ENCODE data around the gene DENND6B.
"Not testable (repeated sequence)": the region's sequence is repeated elsewhere in the genome, so short reads cannot be mapped to it uniquely, and the experiment has no call there.

DENND6B gene

DNA sequence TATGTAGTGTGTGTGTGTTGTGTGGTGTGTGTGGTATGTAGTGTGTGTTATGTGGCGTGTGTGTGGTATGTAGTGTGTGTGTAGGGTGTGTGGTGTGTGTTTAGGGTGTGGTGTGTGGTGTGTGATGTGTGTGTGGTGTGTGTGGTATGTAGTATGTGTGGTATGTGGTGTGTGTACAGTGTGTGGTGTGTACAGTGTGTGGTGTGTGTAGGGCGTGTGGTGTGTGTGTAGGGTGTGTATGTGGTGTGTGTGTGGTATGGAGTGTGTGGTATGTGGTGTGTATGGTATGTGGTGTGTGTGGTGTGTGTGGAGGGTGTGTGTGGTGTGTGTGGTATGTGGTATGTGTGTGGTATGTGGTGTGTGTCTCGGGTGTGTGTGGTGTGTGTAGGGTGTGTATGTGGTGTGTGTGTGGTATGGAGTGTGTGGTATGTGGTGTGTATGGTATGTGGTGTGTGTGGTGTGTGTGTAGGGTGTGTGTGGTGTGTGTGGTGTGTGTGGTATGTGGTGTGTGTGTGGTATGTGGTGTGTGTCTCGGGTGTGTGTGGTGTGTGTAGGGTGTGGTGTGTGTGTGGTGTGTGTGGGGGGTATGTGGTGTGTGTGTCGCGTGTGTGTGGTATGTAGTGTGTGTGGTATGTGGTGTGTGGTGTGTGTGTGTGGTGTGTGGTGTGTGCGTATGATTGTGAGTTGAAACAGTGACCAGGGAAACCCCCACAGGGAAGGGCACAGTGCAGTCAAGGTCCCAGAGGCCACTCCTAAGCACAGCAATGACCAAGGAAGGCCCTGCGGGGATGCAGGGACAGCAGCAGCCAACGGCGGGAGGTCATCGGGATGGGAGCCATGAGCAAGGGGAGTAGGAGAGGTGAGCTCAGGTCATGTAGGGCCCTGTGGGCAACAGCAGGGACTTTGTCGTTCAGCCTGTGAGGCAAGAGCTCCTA lies 13.4 kb upstream of the DENND6B start:
- H3K4me3 ChIP-seq (ENCODE audit: low read depth, low read length): no peak overlapping the region
- DNase-seq (ENCODE audit: low read depth): peak; percentile 26
- TF ChIP-seq MYC (IDR thresholded peaks at IDR 0.05; ENCODE audit: low read depth, low read length) (no peak), POLR2A (IDR thresholded peaks at IDR 0.05; ENCODE audit: extremely low read depth, insufficient read length) (no peak)
- TF ChIP-seq, protein P1, sequence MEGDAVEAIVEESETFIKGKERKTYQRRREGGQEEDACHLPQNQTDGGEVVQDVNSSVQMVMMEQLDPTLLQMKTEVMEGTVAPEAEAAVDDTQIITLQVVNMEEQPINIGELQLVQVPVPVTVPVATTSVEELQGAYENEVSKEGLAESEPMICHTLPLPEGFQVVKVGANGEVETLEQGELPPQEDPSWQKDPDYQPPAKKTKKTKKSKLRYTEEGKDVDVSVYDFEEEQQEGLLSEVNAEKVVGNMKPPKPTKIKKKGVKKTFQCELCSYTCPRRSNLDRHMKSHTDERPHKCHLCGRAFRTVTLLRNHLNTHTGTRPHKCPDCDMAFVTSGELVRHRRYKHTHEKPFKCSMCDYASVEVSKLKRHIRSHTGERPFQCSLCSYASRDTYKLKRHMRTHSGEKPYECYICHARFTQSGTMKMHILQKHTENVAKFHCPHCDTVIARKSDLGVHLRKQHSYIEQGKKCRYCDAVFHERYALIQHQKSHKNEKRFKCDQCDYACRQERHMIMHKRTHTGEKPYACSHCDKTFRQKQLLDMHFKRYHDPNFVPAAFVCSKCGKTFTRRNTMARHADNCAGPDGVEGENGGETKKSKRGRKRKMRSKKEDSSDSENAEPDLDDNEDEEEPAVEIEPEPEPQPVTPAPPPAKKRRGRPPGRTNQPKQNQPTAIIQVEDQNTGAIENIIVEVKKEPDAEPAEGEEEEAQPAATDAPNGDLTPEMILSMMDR (IDR thresholded peaks at IDR 0.05; ENCODE audit: low read depth, low read length): no peak
- TF ChIP-seq, protein P2, sequence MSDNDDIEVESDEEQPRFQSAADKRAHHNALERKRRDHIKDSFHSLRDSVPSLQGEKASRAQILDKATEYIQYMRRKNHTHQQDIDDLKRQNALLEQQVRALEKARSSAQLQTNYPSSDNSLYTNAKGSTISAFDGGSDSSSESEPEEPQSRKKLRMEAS (IDR thresholded peaks at IDR 0.05; ENCODE audit: low read depth, low read length): no peak

DNA sequence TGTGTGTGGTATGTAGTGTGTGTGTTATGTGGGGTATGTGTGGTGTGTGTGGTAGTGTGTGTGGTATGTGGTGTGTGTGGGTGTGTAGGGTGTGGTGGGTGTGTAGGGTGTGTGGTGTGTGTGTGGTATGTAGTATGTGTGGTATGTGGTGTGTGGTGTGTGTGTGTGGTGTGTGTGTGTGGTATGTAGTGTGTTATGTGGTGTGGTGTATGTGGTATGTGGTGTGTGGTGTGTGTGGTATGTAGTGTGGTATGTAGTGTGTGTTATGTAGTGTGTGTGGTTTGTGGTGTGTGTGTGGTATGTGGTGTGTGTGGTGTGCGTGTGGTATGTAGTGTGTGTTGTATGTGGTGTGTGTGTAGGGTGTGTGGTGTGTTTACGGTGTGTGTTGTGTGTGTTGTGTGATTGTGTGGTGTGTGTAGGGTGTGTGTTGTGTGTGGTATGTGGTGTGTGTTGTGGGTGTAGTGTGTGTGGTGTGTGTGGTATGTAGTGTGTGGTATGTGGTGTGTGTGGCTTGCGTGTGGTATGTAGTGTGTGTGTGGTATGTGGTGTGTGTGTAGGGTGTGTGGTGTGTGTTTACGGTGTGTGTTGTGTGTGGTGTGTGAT lies 12.1 kb upstream of the DENND6B start:
- no peak for DNase-seq (ENCODE audit: low read depth)
- TF ChIP-seq, protein P1 (IDR thresholded peaks at IDR 0.05; ENCODE audit: low read depth, low read length): no peak
- TF ChIP-seq POLR2A (IDR thresholded peaks at IDR 0.05; ENCODE audit: extremely low read depth, insufficient read length): no peak
- TF ChIP-seq, protein P2 (IDR thresholded peaks at IDR 0.05; ENCODE audit: low read depth, low read length): no peak
- no peak overlapping the region for H3K4me3 ChIP-seq (ENCODE audit: low read depth, low read length)

DNA sequence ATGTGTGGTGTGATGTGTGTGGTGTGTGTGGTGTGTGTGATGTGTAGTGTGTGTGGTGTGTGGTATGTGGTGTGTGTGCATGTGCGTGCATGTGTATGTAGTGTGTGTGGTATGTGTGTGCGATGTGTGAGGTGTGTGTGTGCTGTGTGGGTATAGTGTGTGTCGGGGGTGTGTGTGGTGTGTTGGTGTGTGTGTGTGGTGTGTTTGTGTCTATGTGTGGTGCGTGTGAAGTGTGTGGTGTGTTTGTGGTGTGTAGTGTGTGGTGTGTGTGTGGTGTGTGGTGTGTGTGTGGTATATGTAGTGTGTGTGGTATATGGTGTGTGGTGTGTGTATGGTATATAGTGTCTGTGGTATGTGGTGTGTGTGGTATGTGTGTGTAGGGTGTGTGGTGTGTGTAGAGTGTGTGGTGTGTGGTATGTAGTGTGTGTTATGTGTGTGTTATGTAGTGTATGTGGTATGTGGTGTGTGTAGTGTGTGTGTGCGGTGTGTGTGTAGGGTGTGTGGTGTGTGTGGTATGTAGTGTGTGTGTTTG lies 11.3 kb upstream of the DENND6B start:
- no peak overlapping the region for H3K4me3 ChIP-seq (ENCODE audit: low read depth, low read length)
- no peak for DNase-seq (ENCODE audit: low read depth)
- TF ChIP-seq, protein P2 (IDR thresholded peaks at IDR 0.05; ENCODE audit: low read depth, low read length): no peak
- TF ChIP-seq, protein P1 (IDR thresholded peaks at IDR 0.05; ENCODE audit: low read depth, low read length): no peak
- no peak for TF ChIP-seq MYC (IDR thresholded peaks at IDR 0.05; ENCODE audit: low read depth, low read length)
- TF ChIP-seq POLR2A (IDR thresholded peaks at IDR 0.05; ENCODE audit: extremely low read depth, insufficient read length): no peak

DNA sequence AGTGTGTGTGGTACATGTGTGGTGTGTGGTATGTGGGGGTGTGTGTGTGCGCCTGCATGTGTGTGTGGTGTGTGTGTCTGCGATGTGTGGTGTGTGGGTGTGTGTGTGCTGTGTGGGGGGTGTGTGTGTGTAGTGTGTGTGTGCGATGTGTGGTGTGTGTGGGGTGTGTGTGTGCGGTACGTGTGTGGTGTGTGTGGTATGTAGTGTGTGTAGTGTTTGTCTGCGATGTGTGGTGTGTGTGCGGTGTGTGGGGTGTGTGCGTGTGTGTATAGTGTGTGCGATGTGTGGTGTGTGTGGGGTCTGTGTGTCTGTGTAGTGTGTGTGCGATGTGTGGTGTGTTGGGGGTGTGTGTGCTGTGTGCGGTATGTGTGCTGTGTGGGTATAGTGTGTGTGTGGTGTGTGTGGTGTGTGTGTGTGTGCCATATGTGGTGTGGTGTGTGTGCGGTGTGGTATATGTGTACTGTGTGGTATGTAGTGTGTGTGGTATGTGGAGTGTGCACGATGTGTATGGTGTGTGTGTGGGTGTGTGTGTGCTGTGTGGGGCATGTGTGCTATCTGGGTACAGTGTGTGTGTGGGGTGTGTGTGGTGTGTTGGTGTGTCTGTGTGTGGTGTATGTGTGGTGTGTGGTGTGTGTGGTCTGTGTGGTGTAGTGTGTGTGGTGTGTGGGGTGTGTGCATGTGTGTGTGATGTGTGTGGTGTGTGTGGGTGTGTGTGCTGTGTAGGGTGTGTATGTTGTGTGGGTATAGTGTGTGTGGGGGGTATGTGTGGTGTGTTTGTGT lies 10.6 kb upstream of the DENND6B start:
- H3K4me3 ChIP-seq (ENCODE audit: low read depth, low read length): no peak overlapping the region
- no peak for DNase-seq (ENCODE audit: low read depth)
- TF ChIP-seq POLR2A (IDR thresholded peaks at IDR 0.05; ENCODE audit: extremely low read depth, insufficient read length): no peak
- TF ChIP-seq, protein P2 (IDR thresholded peaks at IDR 0.05; ENCODE audit: low read depth, low read length): no peak
- TF ChIP-seq MYC (IDR thresholded peaks at IDR 0.05; ENCODE audit: low read depth, low read length): no peak
- TF ChIP-seq, protein P1 (IDR thresholded peaks at IDR 0.05; ENCODE audit: low read depth, low read length): no peak

DNA sequence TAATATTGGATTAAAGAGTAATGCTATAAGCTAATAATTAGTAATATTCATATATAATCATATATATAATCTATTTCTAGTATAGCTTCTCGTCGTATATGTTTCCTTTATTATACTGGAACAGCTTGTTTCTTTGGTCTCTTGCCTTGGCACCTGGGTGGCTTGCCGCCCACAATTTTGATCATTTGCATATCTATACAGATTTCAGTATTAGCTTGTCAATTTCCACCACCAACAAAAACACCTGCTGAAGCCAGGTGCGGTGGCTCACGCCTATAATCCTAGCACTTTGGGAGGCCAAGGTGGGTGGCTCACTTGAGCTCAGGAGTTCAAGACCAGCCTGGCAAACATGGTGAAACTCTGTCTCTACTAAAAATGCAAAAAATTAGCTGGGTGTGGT lies 7.6 kb upstream of the DENND6B start:
- DNase-seq (ENCODE audit: low read depth); H3K4me3 ChIP-seq (ENCODE audit: low read depth, low read length): not testable (repeated sequence)
